Anterior cingulate cortex (tissue), 58 donors: ENCODE data around the gene ELOVL5.
"Not testable (repeated sequence)": the region's sequence is repeated elsewhere in the genome, so short reads cannot be mapped to it uniquely, and the experiment has no call there.

Source experiments
- DNase-seq, 58 donors: peaks; one replicate each; lab custom pipeline; 2025; lab: John Stamatoyannopoulos, UW

The ELOVL5 gene

GRCh38 chr6:53348371-53349208 lies at the start of gene ELOVL5:
ELOVL5 (minus strand) TSS chr6:53348950; CDS start chr6:53295699, 53,251 bp downstream.
- DNase-seq = peak; percentile 60 to 100 (median 94)

- DNase-seq = no peak
These were observed 48.5 kb upstream of the ELOVL5 start for GRCh38 chr6:53397283-53397682.

- no peak for DNase-seq
These were observed 47.2 kb upstream of the ELOVL5 start for GRCh38 chr6:53395986-53396385.

- no peak for DNase-seq
These were observed 46.0 kb upstream of the ELOVL5 start for GRCh38 chr6:53394704-53395103.

- peak in 6 of 58 donors; percentile 2 to 20 (median 12) for DNase-seq
These were observed 42.4 kb upstream of the ELOVL5 start for GRCh38 chr6:53391170-53391569.

GRCh38 chr6:53390010-53390409 lies 41.3 kb upstream of the ELOVL5 start:
- DNase-seq = no peak

GRCh38 chr6:53388615-53389014 lies 39.9 kb upstream of the ELOVL5 start:
- DNase-seq = not testable (repeated sequence)

GRCh38 chr6:53382421-53382820 lies 33.7 kb upstream of the ELOVL5 start:
- DNase-seq = no peak

- DNase-seq = no peak
These were observed 29.5 kb upstream of the ELOVL5 start for GRCh38 chr6:53378208-53378607.

GRCh38 chr6:53377793-53378192 lies 29.0 kb upstream of the ELOVL5 start:
- DNase-seq = no peak

GRCh38 chr6:53377289-53377688 lies 28.5 kb upstream of the ELOVL5 start:
- DNase-seq = no peak

- no peak for DNase-seq
These were observed 28.0 kb upstream of the ELOVL5 start for GRCh38 chr6:53376661-53377226.

GRCh38 chr6:53375847-53376246 lies 27.1 kb upstream of the ELOVL5 start:
- no peak for DNase-seq

GRCh38 chr6:53373638-53374037 lies 24.9 kb upstream of the ELOVL5 start:
- no peak for DNase-seq

GRCh38 chr6:53369876-53370515 lies 21.2 kb upstream of the ELOVL5 start:
- no peak for DNase-seq

- DNase-seq = no peak
These were observed 20.3 kb upstream of the ELOVL5 start for GRCh38 chr6:53369051-53369450.

- DNase-seq = no peak
These were observed 17.4 kb upstream of the ELOVL5 start for GRCh38 chr6:53366128-53366641.

GRCh38 chr6:53363341-53364079 lies 14.8 kb upstream of the ELOVL5 start:
- DNase-seq = no peak

GRCh38 chr6:53361549-53362031 lies 12.8 kb upstream of the ELOVL5 start:
- DNase-seq = peak in 25 of 58 donors; percentile 3 to 51 (median 16)
